HL-60 (cell line): ENCODE measurements around the gene DZIP1L.

Experiments
- DNase-seq, 2 experiments: peaks; one replicate each; pipeline ENCODE4 v3.0.0-alpha.2; 2010 to 2020; ENCODE audit warnings: low read depth in 1 of 2, low spot score in 1 of 2
- H3K27ac ChIP-seq: fragments of 250-450 bp; sonication (Bioruptor Pico); replicated peaks from 2 replicates; pipeline ENCODE4 v1.5.1; 2020; ENCODE audit warnings: mild to moderate bottlenecking, moderate library complexity
- H3K27me3 ChIP-seq: fragments of 250-450 bp; sonication (Bioruptor Pico); 2 replicates; pipeline ENCODE4 v1.5.1; 2021; ENCODE audit warnings: mild to moderate bottlenecking, moderate library complexity; ENCODE audit not compliant: insufficient read depth, poor library complexity, severe bottlenecking
- H3K4me3 ChIP-seq: replicated peaks from 2 replicates; pipeline ENCODE4 v1.5.1; 2011; ENCODE audit warnings: mild to moderate bottlenecking, control low read depth, low read length; ENCODE audit not compliant: insufficient read depth
- GABPA ChIP-seq: IDR thresholded peaks from 2 replicates; pipeline ENCODE4 v1.6.1; 2012; ENCODE audit warnings: low read depth
- POLR2AphosphoS5 ChIP-seq: IDR thresholded peaks from 2 replicates; pipeline ENCODE4 v1.6.1; 2012; ENCODE audit warnings: low read depth
- SPI1 ChIP-seq: IDR thresholded peaks from 2 replicates; pipeline ENCODE4 v1.6.1; 2012; ENCODE audit warnings: low read depth, mild to moderate bottlenecking, borderline replicate concordance
- TF ChIP-seq, protein P1 (sequence below): IDR thresholded peaks from one replicate; pipeline ENCODE4 v1.5.1; 2011; ENCODE audit warnings: low read length, control low read depth, inconsistent platforms; ENCODE audit not compliant: insufficient read depth
- TF ChIP-seq, protein P2 (sequence below): IDR thresholded peaks from 2 replicates; pipeline ENCODE4 v1.6.1; 2012; ENCODE audit warnings: low read depth; ENCODE audit not compliant: insufficient replicate concordance

DZIP1L gene

GRCh38 chr3:138127636-138128365 lies 12.4 kb upstream of the DZIP1L start:
- Histone ChIP-seq H3K27me3 (no peaks in the 10 kb centered on the region), H3K27ac (no peak overlapping the region), H3K4me3 (no peak overlapping the region)
- TF ChIP-seq SPI1 (no peak), GABPA (no peak), POLR2AphosphoS5 (no peak)
- TF ChIP-seq, protein P1, sequence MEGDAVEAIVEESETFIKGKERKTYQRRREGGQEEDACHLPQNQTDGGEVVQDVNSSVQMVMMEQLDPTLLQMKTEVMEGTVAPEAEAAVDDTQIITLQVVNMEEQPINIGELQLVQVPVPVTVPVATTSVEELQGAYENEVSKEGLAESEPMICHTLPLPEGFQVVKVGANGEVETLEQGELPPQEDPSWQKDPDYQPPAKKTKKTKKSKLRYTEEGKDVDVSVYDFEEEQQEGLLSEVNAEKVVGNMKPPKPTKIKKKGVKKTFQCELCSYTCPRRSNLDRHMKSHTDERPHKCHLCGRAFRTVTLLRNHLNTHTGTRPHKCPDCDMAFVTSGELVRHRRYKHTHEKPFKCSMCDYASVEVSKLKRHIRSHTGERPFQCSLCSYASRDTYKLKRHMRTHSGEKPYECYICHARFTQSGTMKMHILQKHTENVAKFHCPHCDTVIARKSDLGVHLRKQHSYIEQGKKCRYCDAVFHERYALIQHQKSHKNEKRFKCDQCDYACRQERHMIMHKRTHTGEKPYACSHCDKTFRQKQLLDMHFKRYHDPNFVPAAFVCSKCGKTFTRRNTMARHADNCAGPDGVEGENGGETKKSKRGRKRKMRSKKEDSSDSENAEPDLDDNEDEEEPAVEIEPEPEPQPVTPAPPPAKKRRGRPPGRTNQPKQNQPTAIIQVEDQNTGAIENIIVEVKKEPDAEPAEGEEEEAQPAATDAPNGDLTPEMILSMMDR = no peak
- TF ChIP-seq, protein P2, sequence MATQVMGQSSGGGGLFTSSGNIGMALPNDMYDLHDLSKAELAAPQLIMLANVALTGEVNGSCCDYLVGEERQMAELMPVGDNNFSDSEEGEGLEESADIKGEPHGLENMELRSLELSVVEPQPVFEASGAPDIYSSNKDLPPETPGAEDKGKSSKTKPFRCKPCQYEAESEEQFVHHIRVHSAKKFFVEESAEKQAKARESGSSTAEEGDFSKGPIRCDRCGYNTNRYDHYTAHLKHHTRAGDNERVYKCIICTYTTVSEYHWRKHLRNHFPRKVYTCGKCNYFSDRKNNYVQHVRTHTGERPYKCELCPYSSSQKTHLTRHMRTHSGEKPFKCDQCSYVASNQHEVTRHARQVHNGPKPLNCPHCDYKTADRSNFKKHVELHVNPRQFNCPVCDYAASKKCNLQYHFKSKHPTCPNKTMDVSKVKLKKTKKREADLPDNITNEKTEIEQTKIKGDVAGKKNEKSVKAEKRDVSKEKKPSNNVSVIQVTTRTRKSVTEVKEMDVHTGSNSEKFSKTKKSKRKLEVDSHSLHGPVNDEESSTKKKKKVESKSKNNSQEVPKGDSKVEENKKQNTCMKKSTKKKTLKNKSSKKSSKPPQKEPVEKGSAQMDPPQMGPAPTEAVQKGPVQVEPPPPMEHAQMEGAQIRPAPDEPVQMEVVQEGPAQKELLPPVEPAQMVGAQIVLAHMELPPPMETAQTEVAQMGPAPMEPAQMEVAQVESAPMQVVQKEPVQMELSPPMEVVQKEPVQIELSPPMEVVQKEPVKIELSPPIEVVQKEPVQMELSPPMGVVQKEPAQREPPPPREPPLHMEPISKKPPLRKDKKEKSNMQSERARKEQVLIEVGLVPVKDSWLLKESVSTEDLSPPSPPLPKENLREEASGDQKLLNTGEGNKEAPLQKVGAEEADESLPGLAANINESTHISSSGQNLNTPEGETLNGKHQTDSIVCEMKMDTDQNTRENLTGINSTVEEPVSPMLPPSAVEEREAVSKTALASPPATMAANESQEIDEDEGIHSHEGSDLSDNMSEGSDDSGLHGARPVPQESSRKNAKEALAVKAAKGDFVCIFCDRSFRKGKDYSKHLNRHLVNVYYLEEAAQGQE = no peak
- DNase-seq = no peak

GRCh38 chr3:138125548-138126221 lies 10.3 kb upstream of the DZIP1L start:
- Histone ChIP-seq H3K27me3 (no peaks in the 10 kb centered on the region), H3K4me3 (no peak overlapping the region), H3K27ac (peak overlapping the region; percentile 51)
- TF ChIP-seq, protein P2 = no peak
- TF ChIP-seq SPI1 = peak; percentile 51; the same call in 1 of the 2 replicates
- DNase-seq = peak; percentile 25 to 66

- H3K27me3 ChIP-seq = no peaks in the 10 kb centered on the region
- TF ChIP-seq, protein P1 = no peak
- TF ChIP-seq, protein P2 = no peak
- TF ChIP-seq GABPA (no peak), SPI1 (no peak), POLR2AphosphoS5 (no peak)
- no peak for DNase-seq
- H3K4me3 ChIP-seq = no peak overlapping the region
- no peak overlapping the region; the same call in 1 of the 2 replicates for H3K27ac ChIP-seq
Observed at GRCh38 chr3:138124706-138125355, 9.4 kb upstream of the DZIP1L start.
